HG02973 (cell line): ENCODE measurements around the gene RNF114.
A peak's percentile ranks its signal among the peaks of the same experiment; 100 is the strongest.
"Not testable (repeated sequence)": the region's sequence is repeated elsewhere in the genome, so short reads cannot be mapped to it uniquely, and the experiment has no call there.

Experiments used
- ATAC-seq: cut with Tn5 transposase; IDR thresholded peaks from one replicate; pipeline ENCODE4 v1.9.1; 2021; ENCODE audit warnings: moderate library complexity; ENCODE audit not compliant: unreplicated experiment

Gene RNF114

DNA sequence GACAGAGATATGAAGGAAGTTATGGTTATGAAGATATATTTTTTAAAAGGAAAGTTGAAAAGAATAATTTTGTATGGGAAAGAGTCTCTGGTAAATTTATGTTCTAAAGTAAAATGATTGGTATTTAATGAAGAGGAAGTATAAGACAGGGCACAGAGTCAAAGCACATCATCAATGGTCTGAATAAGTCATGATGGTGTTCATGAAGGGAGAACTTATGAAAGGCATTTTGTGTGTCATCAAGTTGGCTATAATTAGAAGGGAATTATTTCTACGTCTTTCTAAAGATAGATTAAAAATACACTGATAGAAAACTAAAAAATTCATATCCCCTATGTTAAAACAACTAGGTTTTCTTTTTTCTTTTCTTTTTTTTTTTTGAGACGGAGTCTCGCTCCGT is 25.2 kb downstream of the RNF114 start:
- no peak for ATAC-seq

DNA sequence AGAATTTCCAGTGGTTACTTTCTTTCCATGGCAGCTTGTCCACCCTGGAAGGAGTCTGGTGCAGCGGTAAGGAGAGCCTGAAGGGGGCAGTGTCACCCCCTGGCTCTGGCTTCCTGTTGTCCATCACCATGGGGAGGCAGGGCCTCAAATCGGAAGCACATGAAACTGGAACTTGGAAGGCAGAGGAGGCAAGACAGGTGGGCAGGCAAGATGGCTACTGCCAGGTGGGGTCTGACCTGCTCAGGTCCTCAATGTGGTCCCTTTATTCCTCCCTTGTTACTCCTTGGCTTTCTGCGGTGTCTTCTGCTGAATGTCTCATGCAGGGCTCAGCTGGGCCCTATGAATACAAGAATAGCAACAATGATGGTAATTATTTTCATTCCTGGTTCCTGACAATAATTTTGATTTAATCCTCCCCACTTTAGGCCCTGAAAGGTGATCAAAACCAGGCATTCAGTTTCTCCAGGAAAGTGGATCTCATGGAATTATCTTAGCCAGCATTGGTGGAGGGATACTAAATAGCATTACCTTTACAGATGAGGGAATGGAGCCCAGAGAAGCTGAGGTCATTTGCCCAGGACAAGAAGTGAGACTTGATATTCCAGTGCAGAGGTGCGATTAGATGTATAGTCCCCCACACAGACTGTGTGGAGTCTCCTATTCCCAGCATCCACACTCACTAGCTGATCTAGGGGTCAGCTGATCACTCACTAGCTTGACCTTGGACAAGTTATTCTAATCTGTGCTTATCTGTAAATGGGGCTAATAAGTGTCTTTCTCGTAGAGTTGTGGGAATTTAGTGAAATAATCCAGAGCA is 29.0 kb downstream of the RNF114 start:
- ATAC-seq, result no peak

DNA sequence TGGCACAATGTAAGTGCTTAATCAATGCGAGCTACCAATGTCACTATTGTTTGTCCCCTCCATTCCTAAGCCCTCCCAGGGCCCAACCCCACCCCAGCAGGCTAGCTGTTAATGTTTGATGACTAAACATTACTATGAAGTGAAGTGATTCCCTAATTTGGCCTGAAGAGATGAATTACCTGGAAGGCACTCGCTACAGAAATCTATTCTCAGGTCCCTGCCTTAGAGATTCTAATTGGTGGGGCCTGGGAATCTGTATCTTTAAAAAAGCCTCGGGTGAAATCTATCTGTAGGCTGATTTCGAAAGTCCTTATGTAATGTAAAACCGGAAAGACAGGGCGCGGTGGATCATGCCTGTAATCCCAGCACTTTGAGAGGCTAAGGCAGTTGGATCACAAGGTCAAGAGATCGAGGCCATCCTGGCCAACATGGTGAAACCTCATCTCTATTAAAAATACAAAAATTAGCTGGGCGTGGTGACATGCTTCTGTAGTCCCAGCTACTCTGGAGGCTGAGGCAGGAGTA is 29.6 kb downstream of the RNF114 start:
- ATAC-seq, result no peak

DNA sequence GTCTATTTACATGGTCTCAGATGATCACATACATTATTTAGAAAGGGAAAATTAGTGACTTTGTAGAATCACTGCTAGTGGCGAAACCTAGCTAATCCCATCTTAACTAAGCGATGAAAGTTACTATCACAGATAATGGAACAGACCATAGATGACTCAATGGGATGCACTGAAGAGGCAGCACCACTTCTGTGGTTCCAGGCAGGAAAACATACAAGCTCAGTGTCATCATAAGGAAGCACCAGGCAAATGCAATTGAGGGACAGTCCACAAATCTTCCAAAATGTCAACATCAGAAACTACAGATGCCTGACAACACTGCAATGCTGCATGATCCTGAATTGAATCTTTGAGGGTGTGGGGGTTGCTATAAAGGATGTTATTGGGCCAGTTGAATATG is 30.7 kb downstream of the RNF114 start:
- no peak for ATAC-seq

DNA sequence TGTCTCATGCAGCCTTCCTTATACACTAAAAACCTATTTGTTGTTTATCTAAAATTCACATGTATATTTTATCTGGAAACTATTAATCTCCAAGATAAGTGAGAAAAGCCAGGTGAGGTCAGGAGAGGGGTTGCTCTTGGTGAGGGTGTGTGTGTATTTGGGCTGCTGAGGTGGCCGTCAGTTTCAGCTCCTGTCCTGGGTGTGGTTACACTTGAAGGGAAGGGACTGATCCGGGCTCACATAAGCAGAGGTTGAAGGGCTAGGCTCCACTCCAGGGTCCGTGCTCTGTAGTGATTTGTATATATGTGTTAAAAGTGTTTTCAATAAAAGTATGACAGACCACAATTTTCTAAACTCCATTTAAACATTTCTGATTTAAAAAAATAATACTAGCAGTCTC is 33.0 kb downstream of the RNF114 start:
- ATAC-seq, result no peak

DNA sequence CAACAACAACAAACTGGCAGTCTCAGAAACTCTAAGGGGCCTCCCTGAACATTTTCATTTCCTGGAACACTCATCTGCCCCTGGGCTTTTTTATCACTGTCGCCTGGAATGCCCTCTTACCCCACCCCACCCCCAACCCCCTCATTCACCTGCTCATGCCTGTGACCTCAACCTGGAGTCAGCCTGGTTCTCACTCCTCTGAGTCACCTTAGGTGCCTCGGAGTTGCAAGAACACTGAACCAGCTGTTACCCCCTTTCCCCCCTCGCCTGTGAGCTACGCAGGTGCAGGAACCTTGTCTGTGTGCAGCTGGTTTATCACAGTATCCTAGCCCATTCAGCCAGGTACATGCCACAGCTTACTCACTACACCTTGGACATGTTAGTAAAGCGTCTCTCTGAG is 33.7 kb downstream of the RNF114 start:
- no peak for ATAC-seq

DNA sequence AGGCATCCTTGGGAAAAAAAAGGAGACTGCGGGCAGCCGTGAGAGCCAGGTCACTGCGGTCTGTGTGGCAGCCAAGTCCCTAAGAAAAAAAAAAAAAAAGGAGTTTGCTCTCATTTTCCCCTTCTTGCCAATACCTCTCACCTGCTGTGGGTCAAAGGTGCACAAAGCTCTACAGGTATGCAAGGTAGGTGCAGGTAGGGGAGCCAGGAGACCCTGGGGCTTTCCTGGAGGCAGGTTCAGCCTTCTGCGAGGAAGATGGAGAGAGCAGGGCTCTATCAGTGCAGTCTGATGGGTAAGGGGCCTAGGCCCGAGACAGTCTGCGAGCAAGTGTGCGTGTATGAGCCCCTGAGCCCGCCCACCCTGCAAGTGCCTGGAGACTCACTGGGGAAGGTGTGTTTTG is 34.3 kb downstream of the RNF114 start:
- no peak for ATAC-seq

DNA sequence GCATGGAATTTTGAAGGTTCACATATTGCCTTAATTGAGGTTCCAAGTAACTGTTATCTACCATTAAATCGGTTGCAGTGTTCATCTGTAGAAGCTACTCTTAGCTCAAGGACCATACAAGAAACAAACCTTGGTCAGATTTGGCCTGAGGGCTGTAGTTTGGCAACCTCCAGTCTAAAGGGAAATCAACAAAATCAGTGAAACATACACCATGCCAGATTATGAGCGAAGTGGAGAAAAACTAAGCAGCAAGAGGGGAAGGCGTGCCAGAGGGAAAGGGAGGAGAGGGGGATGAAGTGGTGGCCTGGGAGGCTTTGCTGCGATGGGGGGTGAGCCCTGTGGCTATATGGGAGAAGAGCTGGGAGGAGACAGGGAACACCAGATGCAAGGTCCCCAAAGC is 37.8 kb downstream of the RNF114 start:
- ATAC-seq, result no peak

DNA sequence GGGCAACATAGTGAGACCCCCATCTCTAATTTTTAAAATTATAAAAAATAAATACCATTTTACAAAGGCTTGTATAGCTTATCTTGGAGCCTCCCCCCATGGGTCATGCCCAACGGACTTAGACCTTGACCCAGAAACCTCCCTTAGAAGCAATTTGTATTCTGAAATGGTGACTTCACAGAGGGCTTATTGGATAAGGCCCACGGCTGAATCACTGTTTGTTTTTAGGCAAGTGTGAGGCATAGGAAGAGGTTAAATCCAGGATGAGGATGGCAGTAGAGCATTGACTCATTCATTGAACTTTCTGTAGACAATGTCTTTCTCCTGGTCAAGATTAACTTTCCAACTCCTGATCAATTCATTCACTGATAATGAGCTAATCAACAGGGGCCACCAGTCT is 40.3 kb downstream of the RNF114 start:
- no peak for ATAC-seq

DNA sequence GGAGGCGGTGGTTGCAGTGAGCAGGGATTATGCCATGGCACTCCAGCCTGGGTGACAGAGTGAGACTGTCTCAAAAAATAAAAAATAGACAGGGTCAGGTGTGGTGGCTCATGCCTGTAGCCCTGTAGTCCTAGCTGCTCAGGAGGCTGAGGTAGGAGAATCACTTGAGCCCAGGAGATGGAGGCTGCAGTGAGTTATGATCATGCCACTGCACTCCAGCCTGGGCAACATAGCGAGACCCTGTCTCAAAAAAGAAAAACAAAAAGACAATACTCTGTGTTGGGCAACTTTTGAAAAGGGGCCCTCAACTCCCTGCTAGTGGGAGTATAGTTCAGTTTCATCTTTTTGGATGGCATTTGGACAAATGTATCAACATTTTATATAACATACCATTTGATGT is 41.5 kb downstream of the RNF114 start:
- not testable (repeated sequence) for ATAC-seq

DNA sequence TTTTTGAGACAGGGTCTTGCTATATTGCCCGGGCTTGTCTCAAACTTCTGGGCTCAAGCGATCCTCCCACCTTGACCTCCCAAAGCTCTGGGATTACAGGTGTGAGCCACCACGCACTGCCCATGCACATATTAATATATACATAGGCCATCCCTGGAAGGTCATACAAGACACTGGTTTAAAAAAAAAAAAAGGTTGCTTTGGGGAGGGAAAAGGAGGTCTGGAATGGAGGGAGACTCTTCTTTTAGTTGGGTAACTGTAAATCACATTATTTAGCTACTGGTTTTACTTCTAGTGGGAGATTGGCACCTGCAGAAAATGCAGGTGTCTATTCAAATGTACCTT is 42.5 kb downstream of the RNF114 start:
- ATAC-seq, result no peak

DNA sequence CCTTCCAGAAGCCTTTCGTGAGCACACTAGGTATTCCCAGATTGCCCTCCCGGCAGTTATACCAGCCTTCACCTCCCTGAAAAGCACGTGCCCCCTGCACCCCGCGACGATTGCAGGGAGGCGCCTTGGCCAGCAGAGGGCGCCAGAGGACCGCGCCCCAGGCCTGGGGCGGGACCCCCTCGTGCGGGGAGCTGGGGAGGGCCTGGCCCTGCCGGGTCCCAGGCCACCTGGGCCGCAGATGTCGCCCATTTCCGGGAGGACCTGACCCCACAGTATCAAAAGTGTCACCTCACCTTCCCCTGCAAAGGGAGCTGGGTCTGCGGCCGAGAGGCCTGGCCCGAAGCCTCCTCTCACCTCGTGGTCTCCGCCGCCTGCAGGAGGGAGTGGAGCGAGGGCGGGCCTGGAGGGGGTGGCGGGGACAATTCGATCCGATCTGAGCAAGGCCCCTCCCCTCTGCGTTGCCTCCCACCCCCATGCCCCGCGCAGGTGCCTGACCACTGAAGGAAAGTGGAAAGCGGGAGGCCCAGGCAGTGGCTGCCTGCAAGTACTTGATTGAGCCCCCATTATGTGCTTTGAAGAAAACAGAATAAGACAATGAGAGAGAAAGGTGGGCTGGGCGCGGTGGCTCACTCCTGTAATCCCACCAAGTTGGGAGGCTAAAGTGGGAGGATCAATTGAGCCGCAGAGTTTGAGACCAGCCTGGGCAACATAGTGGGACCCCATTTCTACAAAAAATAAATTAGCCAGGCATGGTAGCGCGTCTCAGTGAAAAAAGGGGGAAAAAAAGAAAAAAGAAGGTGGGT is 43.0 kb downstream of the RNF114 start:
- ATAC-seq, result no peak

DNA sequence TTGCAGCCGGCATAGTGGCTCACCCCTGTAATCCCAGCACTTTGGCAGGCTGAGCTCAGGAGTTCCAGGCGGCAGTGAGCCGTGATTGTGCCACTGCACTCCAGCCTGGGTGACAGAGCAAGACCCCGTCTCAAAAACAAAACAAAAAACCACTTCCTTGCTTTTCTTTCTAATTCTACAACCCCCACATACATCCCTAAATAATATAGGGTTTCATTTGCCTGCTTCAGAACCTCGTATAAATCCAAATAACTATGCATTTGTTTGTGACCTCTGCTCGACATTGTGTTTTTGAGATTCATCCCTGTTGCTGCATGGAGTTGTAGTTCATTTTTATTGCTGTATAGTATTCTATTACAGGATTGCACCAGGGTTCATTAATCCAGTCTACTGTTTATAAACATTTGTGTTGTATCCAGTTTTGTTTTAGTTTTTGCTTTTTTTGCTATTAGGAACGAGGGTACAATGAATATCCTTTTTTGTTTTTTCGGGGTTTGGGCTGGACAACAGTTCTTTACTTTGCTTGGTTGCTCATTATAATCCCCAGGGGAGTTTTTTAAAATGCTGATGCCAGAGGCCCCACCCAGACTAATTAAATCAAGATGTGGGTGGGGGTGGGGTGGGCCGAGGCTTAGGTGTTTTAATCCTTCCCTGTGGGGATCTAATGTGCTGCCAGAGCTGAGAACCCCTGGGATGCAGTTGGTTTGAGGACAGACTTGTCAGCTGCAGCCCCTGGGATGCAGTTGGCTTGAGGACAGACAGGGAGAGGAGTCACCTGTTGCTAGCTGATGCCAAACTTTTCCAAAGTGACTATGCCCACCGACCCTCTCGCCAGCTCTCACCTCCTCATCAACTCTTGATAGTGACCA is 44.2 kb downstream of the RNF114 start:
- ATAC-seq, result no peak

DNA sequence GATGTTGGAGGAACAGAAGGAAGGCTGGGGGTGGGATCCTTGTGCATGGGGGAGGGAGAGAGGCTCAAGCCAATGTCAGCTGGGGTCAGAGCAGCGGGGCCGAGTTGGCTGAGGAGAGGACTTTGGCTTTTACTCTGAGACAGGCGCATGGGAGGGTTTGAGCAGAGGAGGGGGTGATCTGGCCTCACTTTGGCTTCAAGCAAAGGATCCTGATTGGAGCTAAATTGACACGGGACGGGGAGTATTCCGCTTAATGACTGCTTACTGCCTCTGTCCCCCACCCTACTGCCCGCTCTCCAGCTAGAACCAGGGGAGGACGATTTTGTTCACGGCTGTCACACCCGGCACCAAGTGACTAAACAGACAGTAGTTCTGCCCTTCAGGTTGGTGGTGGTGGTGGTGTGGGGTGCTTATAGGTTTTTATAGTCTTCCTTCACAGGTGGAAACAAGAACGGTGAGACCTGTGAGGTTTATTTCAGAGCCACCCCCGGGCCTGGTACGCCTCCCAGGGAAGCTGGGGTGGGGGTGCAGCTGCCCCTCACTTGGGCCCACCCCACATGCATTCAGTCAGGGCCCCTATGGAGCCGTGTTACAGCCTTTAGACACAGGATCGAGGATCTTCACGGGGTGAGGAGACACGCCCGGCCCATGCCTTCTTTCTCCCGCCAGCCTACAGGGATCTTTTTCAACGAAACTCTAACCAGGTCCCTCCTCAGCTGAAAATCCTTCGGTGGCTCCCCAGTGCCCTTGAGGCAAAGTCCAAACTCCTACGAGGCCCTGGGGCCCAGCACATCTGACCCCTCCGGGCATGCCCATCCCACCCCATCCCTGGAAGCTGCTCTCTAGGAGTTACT is 45.2 kb downstream of the RNF114 start:
- ATAC-seq, result no peak

DNA sequence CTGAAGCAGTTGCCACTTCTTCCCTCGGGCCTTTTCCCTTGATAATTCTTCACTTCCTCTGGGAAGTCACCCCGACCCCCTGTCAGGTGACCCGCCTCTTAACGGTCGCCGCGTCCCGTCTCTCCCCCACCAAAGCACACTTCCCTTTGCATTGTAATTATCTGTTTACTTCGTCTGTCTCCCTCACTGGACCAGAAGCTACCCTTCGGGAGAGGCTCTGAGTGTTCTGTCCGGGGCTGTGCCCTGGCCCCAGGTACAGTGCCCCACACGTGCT is 45.8 kb downstream of the RNF114 start:
- no peak for ATAC-seq

DNA sequence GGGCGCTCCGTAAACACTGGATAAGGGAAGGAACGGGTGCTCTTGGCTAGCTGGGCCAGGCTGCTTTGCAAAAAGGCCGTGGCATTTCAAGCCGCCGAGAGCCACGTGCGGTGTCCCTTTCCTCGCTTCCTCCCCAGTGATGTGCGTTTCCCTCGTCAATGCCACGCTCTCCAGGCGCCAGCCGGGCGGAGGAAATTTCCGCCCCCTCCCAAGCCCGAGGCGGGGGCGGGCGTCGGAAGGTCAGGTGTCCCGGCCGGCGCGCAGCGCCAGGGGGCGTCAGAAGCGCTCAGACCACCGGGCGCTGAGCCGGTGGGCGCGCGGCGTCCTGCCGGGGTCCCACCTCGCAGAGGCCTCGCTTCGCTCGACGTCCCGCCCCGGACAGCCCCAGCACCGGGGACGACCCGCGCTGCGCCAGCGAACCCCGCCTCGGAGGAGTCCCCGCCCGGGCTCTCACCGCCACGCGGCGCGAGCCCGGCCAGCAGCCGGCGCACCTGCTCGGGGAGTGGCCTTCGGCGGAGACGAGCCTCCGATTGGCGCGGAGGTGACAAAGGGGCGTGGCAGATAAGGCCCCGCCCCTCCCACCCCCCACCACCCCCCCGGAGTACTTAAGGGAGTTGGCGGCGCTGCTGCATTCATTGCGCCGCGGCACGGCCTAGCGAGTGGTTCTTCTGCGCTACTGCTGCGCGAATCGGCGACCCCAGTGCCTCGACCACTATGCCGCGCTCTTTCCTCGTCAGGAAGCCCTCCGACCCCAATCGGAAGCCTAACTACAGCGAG is 46.3 kb downstream of the RNF114 start, which contains the start of gene SNAI1:
Gene SNAI1, plus strand, starts transcription at position 635 of the 777 bp plus-strand sequence. Its CDS starts 80 bp downstream, at position 715.
- peak; percentile 75 for ATAC-seq

DNA sequence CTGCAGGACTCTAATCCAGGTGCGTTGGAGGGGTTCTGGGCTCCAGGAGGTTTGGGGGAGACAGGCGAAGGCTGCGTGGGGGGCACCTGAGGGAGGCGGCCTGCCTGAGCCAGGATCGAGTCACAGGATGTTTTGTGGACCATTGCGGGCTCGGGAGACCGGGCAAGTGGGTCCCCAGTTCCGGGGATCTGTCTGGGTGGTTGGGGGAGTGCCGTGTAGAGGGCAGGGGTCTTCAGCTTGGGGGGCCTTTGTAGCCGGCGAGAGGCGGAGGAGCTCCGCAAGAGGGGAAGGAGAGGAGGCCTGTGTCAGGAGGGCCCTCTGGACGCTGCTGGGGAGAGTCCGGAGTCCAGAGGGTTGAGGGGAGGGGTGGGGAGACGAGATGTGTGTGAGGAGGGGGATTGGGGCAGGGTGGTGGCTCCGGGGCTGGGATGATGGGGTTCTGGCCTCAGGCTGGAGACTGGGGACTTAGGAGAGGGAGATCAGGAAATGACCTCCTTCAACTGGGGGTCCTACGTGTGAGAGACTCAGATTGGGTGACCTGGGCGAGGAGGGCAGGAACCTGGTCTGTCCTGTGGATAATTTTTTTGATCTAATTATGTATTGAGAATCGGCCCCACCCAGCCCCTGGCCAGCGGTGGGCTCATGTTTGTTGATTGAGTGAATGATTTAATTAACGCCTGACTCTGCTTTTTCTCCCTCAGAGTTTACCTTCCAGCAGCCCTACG is 47.1 kb downstream of the RNF114 start:
- ATAC-seq, result no peak

DNA sequence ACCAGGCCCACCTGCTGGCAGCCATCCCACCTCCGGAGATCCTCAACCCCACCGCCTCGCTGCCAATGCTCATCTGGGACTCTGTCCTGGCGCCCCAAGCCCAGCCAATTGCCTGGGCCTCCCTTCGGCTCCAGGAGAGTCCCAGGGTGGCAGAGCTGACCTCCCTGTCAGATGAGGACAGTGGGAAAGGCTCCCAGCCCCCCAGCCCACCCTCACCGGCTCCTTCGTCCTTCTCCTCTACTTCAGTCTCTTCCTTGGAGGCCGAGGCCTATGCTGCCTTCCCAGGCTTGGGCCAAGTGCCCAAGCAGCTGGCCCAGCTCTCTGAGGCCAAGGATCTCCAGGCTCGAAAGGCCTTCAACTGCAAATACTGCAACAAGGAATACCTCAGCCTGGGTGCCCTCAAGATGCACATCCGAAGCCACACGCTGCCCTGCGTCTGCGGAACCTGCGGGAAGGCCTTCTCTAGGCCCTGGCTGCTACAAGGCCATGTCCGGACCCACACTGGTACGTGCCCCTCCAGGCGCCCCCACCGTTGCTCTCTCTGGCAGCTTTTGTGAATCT is 47.7 kb downstream of the RNF114 start:
- no peak for ATAC-seq
